ENCODE data around the gene C1orf141. TPM values are rescaled to one million over a fixed set of nuclear protein-coding genes. Genes with fewer than 3 reads are reported as not detected.

Gene C1orf141
- total and polyA plus RNA-seq, 2 of the 8 experiments (the other 6 are each of a cell fraction or from before 2014, with no cell fraction given): not detected

- TF ChIP-seq, protein P1, sequence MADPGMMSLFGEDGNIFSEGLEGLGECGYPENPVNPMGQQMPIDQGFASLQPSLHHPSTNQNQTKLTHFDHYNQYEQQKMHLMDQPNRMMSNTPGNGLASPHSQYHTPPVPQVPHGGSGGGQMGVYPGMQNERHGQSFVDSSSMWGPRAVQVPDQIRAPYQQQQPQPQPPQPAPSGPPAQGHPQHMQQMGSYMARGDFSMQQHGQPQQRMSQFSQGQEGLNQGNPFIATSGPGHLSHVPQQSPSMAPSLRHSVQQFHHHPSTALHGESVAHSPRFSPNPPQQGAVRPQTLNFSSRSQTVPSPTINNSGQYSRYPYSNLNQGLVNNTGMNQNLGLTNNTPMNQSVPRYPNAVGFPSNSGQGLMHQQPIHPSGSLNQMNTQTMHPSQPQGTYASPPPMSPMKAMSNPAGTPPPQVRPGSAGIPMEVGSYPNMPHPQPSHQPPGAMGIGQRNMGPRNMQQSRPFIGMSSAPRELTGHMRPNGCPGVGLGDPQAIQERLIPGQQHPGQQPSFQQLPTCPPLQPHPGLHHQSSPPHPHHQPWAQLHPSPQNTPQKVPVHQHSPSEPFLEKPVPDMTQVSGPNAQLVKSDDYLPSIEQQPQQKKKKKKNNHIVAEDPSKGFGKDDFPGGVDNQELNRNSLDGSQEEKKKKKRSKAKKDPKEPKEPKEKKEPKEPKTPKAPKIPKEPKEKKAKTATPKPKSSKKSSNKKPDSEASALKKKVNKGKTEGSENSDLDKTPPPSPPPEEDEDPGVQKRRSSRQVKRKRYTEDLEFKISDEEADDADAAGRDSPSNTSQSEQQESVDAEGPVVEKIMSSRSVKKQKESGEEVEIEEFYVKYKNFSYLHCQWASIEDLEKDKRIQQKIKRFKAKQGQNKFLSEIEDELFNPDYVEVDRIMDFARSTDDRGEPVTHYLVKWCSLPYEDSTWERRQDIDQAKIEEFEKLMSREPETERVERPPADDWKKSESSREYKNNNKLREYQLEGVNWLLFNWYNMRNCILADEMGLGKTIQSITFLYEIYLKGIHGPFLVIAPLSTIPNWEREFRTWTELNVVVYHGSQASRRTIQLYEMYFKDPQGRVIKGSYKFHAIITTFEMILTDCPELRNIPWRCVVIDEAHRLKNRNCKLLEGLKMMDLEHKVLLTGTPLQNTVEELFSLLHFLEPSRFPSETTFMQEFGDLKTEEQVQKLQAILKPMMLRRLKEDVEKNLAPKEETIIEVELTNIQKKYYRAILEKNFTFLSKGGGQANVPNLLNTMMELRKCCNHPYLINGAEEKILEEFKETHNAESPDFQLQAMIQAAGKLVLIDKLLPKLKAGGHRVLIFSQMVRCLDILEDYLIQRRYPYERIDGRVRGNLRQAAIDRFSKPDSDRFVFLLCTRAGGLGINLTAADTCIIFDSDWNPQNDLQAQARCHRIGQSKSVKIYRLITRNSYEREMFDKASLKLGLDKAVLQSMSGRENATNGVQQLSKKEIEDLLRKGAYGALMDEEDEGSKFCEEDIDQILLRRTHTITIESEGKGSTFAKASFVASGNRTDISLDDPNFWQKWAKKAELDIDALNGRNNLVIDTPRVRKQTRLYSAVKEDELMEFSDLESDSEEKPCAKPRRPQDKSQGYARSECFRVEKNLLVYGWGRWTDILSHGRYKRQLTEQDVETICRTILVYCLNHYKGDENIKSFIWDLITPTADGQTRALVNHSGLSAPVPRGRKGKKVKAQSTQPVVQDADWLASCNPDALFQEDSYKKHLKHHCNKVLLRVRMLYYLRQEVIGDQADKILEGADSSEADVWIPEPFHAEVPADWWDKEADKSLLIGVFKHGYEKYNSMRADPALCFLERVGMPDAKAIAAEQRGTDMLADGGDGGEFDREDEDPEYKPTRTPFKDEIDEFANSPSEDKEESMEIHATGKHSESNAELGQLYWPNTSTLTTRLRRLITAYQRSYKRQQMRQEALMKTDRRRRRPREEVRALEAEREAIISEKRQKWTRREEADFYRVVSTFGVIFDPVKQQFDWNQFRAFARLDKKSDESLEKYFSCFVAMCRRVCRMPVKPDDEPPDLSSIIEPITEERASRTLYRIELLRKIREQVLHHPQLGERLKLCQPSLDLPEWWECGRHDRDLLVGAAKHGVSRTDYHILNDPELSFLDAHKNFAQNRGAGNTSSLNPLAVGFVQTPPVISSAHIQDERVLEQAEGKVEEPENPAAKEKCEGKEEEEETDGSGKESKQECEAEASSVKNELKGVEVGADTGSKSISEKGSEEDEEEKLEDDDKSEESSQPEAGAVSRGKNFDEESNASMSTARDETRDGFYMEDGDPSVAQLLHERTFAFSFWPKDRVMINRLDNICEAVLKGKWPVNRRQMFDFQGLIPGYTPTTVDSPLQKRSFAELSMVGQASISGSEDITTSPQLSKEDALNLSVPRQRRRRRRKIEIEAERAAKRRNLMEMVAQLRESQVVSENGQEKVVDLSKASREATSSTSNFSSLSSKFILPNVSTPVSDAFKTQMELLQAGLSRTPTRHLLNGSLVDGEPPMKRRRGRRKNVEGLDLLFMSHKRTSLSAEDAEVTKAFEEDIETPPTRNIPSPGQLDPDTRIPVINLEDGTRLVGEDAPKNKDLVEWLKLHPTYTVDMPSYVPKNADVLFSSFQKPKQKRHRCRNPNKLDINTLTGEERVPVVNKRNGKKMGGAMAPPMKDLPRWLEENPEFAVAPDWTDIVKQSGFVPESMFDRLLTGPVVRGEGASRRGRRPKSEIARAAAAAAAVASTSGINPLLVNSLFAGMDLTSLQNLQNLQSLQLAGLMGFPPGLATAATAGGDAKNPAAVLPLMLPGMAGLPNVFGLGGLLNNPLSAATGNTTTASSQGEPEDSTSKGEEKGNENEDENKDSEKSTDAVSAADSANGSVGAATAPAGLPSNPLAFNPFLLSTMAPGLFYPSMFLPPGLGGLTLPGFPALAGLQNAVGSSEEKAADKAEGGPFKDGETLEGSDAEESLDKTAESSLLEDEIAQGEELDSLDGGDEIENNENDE (IDR thresholded peaks at IDR 0.05; ENCODE audit: insufficient replicate concordance, low read length): no peak
- no peak for TF ChIP-seq SP4 (IDR thresholded peaks at IDR 0.05; ENCODE audit: low read length)
- TF ChIP-seq YY1 (IDR thresholded peaks at IDR 0.05; ENCODE audit: low read depth, low read length): no peak
- TF ChIP-seq RXRA (IDR thresholded peaks at IDR 0.05; ENCODE audit: insufficient read depth, low read depth, low read length): no peak
- no peak for TF ChIP-seq CHD1 (IDR thresholded peaks at IDR 0.05; ENCODE audit: low read depth, low read length)
- TF ChIP-seq, protein P2, sequence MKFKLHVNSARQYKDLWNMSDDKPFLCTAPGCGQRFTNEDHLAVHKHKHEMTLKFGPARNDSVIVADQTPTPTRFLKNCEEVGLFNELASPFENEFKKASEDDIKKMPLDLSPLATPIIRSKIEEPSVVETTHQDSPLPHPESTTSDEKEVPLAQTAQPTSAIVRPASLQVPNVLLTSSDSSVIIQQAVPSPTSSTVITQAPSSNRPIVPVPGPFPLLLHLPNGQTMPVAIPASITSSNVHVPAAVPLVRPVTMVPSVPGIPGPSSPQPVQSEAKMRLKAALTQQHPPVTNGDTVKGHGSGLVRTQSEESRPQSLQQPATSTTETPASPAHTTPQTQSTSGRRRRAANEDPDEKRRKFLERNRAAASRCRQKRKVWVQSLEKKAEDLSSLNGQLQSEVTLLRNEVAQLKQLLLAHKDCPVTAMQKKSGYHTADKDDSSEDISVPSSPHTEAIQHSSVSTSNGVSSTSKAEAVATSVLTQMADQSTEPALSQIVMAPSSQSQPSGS (IDR thresholded peaks at IDR 0.05; ENCODE audit: low read length): no peak
- TF ChIP-seq RAD21 (IDR thresholded peaks at IDR 0.05 in 1 of 2, conservative IDR thresholded peaks at IDR 0.05 in 1 of 2; ENCODE audit: low read depth in 2 of 2, low read length in 2 of 2): no peak
Measured at GRCh38 chr1:67089685-67090208, 45.0 kb downstream of the C1orf141 start (continued).

Data from H1 (cell line).